Neuron (in vitro differentiated cells): ENCODE measurements around the gene PRUNE2.
"Not testable (repeated sequence)": the region's sequence is repeated elsewhere in the genome, so short reads cannot be mapped to it uniquely, and the experiment has no call there.

Source experiments
- H2AFZ ChIP-seq: one replicate; pipeline ENCODE4 v1.6.1; 2013; ENCODE audit warnings: low read depth, mild to moderate bottlenecking, inconsistent platforms, low read length, moderate library complexity
- H3K27me3 ChIP-seq: one replicate; pipeline ENCODE4 v1.6.1; 2013; ENCODE audit warnings: low read length; ENCODE audit not compliant: insufficient read depth
- H3K36me3 ChIP-seq: one replicate; pipeline ENCODE4 v1.6.1; 2013; ENCODE audit warnings: low read length; ENCODE audit not compliant: insufficient read depth
- H3K4me1 ChIP-seq: one replicate; pipeline ENCODE4 v1.6.1; 2013; ENCODE audit warnings: low read length; ENCODE audit not compliant: insufficient read depth
- H3K4me3 ChIP-seq: 2 replicates; pipeline ENCODE4 v1.5.1; 2013; ENCODE audit warnings: mild to moderate bottlenecking, low read length, moderate library complexity
- H3K9me3 ChIP-seq: one replicate; pipeline ENCODE4 v1.6.1; 2013; ENCODE audit warnings: low read length

The PRUNE2 gene

DNA sequence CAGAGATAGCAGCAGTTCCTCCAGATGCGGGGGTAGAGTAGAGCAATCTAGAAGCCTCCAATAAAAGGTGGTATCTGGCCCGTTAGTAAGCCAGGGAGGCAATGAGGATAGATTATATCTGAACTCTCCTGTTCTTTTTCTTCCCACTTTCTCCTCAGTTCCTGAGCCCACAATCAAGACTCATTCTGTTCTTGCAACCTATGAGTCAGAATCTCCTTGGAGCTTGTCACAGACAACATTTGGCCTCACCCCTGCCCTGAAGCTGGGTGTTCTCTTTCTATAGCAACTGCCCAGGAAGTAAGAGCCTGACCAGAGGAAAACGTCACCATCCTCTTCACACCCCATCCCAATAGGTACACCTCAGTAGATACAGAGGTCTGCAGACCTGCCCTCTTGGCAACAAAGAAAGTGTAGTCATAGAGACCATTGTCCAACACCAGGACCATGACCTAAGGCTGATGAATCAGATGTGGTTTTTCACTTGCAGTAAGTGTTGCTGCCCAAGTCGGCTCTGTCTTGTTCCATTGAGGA is 218.0 kb downstream of the PRUNE2 start:
- Histone ChIP-seq H2AFZ (no peak overlapping the region), H3K4me1 (peaks cover 5% of the 10 kb centered on the region), H3K9me3 (no peaks in the 10 kb centered on the region), H3K27me3 (no peaks in the 10 kb centered on the region), H3K36me3 (no peaks in the 10 kb centered on the region), H3K4me3 (no peak overlapping the region)

DNA sequence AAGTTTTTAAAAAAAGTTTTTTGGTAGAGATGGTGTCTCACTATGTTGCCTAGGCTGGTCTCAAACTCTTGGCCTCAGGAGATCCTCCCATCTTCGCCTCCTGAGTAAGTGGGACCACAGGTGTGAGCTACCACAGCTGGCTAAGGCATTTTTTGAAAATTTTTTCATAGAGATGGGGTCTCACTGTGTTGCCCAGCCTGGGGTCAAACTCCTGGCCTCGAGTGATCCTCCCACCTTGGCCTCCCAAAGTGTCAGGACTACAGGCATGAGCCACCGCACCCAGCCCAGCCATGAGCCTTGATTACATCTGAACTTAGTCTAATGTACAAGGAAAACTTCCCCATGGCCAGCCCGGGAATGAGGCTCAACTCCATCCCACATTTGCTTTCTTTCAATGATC is 219.2 kb downstream of the PRUNE2 start:
- Histone ChIP-seq H3K4me1 (peaks cover 5% of the 10 kb centered on the region), H3K27me3 (no peaks in the 10 kb centered on the region), H3K4me3 (no peak overlapping the region), H2AFZ (no peak overlapping the region), H3K9me3 (no peaks in the 10 kb centered on the region), H3K36me3 (no peaks in the 10 kb centered on the region)

DNA sequence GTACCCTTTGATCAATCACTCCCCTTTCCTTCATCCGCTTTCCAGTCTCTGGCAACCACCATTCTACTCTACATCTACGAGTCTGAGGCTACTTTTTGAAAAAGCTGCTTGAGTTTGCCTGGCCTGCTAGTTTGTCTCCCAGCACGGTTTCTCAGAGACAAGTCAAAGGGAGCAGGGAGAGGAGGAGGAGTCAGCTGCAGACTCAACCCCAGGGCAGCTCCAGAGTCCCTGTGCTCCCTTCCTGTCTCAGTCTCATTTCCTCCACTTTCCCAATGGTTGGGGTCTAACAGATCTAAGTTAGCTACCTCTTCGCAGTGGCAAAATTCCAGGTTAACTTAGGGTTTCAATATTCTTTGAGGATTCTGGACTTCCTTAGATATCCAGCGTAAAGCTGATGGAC is 221.7 kb downstream of the PRUNE2 start:
- Histone ChIP-seq H3K27me3 (no peaks in the 10 kb centered on the region), H3K4me3 (no peak overlapping the region), H3K9me3 (no peaks in the 10 kb centered on the region), H2AFZ (no peak overlapping the region), H3K36me3 (no peaks in the 10 kb centered on the region), H3K4me1 (no peaks in the 10 kb centered on the region)

DNA sequence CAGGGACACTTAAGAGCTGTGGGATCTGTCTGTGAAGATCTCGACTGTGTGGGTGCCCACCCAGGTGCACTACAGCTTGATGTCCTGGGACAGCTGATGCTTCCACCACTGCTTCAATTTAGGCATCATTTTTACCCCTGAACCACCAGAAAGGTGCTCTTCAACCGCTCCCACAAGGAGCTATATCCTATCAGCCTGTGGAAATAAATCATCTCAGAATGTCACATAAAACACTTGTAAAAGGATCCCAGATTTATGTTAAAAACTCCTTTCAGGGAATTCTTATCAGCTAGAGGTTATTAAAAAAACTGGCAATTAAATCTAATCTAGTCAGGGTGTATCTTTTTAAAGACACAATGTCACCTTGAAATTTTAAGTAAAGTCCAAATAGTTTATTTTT is 224.4 kb downstream of the PRUNE2 start:
- Histone ChIP-seq H2AFZ (no peak overlapping the region), H3K4me1 (no peaks in the 10 kb centered on the region), H3K27me3 (no peaks in the 10 kb centered on the region), H3K4me3 (no peak overlapping the region), H3K36me3 (no peaks in the 10 kb centered on the region), H3K9me3 (no peaks in the 10 kb centered on the region)

DNA sequence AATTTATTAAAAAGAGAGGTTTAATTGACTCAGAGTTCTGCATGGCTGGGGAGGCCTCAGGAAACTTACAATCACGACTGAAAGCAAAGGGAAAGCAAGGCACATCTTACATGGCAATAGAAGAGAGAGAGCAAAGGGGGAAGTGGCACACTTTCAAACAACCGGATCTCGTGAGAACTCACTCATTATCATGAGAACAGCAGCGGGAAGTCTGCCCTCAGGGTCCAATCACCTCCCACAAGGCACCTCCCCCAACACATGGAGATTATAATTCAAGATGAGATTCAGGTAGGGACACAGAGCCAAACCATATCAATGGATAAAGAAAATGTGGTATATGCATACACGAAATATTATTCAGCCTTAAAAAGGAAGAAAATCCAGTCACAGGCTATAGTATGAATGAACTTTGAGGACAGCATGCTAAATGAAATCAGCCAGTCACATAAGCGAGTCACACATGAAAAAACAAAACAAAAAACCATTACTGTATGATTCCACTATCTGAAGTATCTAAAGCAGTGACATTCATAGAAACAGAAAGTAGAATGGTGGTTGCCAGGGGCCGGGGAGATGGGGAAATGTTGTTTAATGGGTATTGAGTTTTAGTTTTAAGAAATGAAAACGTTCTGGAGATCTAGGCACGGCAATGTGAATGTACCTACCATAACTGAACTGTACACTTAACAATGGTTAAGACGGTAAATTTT is 225.0 kb downstream of the PRUNE2 start:
- Histone ChIP-seq H3K4me1 (no peaks in the 10 kb centered on the region), H3K27me3 (no peaks in the 10 kb centered on the region), H2AFZ (no peak overlapping the region), H3K4me3 (no peak overlapping the region), H3K9me3 (no peaks in the 10 kb centered on the region), H3K36me3 (no peaks in the 10 kb centered on the region)

DNA sequence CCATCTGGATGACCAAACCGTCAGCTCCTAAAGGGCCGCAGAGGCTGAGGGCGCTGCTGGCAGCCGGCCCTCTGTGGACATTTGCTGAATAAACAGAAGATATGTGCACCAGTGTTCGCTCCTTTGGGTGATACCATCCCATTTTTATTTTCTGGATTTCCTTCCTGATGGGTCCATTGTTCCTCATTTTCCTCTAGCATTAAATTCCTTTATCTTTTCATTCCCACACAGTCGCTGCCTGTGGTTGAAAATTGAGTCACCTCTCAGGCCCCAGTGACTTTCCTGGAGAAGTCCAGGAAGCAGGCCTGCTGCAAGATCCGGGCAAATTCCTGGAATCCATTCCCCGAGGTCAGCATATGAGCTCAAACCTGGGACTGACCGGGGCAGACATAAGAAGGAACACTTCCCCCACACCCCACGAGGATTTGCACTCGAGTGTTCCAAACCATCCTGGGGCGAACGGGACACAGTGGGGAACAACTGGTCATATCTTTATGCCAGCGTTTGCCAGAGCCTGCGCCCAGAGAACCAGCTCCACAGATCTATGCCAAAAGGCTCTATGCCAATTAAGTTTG is 228.3 kb downstream of the PRUNE2 start:
- Histone ChIP-seq H3K9me3 (no peaks in the 10 kb centered on the region), H3K4me1 (no peaks in the 10 kb centered on the region), H2AFZ (no peak overlapping the region), H3K36me3 (no peaks in the 10 kb centered on the region), H3K27me3 (no peaks in the 10 kb centered on the region), H3K4me3 (no peak overlapping the region)

DNA sequence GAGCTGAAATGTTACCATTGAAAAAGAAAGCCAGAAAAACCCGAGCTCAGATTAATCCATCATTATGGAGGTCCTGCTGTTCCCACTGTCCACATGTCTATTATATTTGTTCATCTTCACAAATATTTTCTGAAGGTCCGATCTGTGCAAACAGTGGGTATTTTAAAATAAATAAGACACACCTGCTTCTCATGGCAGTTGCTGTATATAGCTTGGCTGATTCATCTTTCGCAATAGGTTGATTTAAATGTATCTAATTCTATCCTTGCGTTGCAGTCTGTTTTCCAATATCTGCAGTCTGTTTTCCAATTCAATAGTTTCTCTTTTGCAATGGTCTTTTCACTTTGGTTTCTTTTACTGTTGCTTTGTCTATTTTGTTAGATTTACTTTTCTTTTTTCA is 229.1 kb downstream of the PRUNE2 start:
- no peaks in the 10 kb centered on the region for H3K9me3 ChIP-seq
- H3K36me3 ChIP-seq: no peaks in the 10 kb centered on the region
- no peak overlapping the region for H2AFZ ChIP-seq
- no peaks in the 10 kb centered on the region for H3K4me1 ChIP-seq
- no peak overlapping the region for H3K4me3 ChIP-seq
- H3K27me3 ChIP-seq: no peaks in the 10 kb centered on the region

DNA sequence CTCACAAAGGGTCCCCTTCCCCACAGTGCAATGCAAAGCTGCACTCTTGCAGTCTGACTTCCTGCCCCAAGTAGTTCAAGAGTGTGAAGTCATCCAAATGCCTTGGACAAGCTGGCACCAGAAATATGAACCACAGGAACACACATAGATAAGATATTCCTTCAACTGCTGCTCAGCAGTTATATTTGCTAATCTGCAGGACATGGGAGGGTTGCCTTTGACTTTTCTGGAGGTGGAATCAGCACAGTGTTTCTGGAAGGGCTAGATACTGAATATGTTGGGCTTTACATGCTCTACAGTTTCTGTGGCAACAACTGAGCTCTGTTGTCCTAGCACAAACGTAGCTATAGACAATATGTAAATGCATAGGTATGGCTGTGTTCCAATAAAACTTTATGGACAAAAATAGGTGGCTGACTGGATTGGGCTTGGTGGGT is 238.4 kb downstream of the PRUNE2 start:
- no peak overlapping the region for H3K4me3 ChIP-seq
- peaks cover 2% of the 10 kb centered on the region for H3K9me3 ChIP-seq
- H3K36me3 ChIP-seq: no peaks in the 10 kb centered on the region
- H3K27me3 ChIP-seq: no peaks in the 10 kb centered on the region
- no peak overlapping the region for H2AFZ ChIP-seq
- H3K4me1 ChIP-seq: peaks cover 5% of the 10 kb centered on the region

DNA sequence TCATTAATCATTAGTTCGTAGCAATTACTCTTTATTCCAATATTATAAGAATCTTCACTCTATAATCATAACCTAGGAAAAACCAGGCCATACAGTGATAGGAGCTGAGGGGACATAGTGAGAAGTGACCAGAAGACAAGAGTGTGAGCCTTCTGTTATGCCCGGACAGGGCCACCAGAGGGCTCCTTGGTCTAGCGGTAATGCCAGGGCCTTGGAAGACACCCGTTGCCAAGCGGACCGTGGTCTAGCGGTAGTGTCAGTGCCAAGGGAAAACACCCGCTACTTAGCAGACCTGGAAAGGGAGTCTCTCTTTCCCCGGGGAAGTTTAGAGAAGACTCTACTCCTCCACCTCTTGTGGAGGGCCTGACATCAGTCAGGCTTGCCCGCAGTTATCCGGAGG is 239.9 kb downstream of the PRUNE2 start:
- H3K9me3 ChIP-seq, H2AFZ ChIP-seq, H3K4me1 ChIP-seq, H3K27me3 ChIP-seq, H3K4me3 ChIP-seq, H3K36me3 ChIP-seq: not testable (repeated sequence)

DNA sequence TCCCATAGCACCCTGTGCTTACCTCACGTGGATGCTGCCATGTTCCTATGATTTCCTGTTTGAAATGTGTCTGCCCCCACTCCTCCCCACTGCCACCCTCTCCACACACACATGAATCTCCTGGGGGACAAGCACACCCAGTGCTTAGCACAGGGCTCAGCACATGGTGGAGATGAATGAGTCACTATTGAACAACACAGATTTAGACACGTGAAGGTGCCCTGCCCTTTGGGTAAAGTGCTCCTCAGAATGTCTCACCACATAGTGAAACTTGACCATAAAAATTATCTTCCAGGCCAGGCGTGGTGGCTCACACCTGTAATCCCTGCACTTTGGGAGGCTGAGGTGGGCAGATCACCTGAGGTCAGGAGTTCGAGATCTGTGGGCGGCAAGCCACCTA is 240.5 kb downstream of the PRUNE2 start:
- Histone ChIP-seq H3K9me3 (peaks cover 2% of the 10 kb centered on the region), H2AFZ (no peak overlapping the region), H3K4me3 (no peak overlapping the region), H3K4me1 (peaks cover 5% of the 10 kb centered on the region), H3K27me3 (no peaks in the 10 kb centered on the region), H3K36me3 (no peaks in the 10 kb centered on the region)

DNA sequence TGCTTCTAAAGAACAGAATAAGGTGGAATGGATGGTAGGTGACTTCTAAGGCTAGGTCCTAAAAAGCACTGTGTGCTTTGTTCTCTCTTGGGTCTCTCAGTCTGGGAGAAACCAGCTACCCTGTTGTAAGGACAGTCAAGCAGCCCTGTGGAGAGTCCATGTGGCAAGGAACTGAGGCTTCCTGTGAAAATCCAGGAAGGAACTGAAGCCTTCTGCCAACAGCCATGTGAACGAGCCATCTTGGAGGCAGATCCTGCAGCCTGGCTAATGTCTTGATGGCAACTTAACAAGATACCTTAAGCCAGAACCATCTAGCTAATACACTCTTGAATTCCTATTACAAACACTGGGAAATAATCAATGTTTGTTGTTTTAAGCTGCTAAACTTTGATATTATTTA is 241.8 kb downstream of the PRUNE2 start:
- H3K27me3 ChIP-seq: no peaks in the 10 kb centered on the region
- peaks cover 2% of the 10 kb centered on the region for H3K9me3 ChIP-seq
- H3K4me1 ChIP-seq: peaks cover 5% of the 10 kb centered on the region
- H3K4me3 ChIP-seq: no peak overlapping the region
- H3K36me3 ChIP-seq: no peaks in the 10 kb centered on the region
- H2AFZ ChIP-seq: no peak overlapping the region

DNA sequence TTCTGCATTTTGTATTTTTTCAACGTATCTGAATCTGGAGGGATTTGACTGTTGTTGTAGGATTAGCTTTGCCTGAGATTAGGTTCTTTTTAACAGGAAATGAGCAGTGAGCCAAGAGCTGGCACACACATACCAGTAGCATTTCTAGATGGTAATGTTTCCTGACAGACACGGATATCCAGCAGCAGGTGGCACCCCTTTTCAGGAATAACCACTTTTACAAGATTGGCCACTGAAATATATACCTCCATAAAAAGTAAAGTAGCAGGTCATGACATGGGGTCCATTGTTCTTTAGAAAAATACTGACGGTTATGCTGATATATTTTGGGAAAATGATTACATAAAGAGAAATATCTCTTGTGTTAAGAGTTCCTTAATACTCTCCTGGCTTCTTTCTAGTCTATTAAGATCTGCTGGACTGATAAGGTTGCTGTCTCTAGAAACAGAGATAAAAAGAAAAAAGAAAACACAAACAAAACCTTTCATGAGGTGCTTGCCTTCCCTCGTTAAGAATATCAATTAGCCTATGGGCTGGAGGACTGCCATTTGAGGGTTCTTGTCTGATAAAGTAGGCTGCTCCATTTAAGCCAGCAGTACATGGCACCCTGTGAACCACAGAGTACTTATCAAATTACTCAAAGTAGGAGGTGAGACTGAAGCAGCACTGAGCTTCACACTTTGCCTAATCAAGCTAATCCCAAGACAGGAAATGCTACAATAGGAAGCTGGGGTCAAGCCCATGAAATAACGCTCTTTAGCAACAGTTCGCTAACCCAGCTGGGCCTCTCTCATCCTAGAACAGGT is 243.2 kb downstream of the PRUNE2 start:
- Histone ChIP-seq H3K27me3 (no peaks in the 10 kb centered on the region), H2AFZ (no peak overlapping the region), H3K4me3 (no peak overlapping the region), H3K36me3 (no peaks in the 10 kb centered on the region), H3K4me1 (peaks cover 5% of the 10 kb centered on the region), H3K9me3 (no peaks in the 10 kb centered on the region)

DNA sequence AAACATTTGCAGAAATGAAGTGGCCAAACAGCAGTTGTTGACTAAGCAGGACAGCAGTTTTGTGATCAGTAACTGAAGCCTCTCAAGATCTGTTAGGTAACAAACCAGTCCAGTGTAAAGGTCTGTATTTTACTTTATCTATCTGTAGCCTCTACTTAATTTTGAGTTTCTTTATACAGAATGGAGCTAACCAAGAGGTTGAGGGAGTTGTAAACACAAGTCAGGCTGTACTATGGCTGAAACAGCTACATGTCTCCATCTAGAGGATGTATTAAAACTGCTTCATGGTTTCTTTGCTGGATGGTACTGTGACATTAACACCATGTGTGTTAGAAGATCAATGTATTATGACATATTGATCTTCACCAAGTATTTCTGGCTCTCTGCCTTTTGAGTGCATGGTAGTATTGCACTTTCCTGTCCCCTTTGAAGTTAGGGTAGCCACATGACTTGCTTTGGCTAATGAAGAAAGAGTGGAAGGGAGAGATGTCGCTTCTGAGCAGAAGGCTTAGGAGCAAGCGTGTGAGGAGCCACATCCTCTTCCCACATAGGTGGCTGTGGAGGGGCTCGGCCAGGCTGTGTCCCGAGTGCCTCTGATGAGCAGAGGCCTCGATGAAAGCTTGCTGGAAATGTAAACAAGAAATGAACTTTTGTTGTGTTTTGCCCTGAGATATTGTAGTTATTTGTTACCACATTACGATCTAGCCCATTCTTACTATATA is 247.2 kb downstream of the PRUNE2 start:
- Histone ChIP-seq H3K4me3 (no peak overlapping the region), H3K9me3 (no peaks in the 10 kb centered on the region), H3K36me3 (no peaks in the 10 kb centered on the region), H3K4me1 (no peaks in the 10 kb centered on the region), H2AFZ (no peak overlapping the region), H3K27me3 (no peaks in the 10 kb centered on the region)
